WTC11 (cell line): ENCODE data around the gene DUSP11. TPM values are rescaled to one million over a fixed set of nuclear protein-coding genes. Genes with fewer than 3 reads are reported as not detected.
"Not testable (repeated sequence)": the region's sequence is repeated elsewhere in the genome, so short reads cannot be mapped to it uniquely, and the experiment has no call there.

ENCODE experiments used
- ATAC-seq: fragments of 200-7000 bp; cut with Tn5 transposase; 2 replicates; pipeline ENCODE4 v1.10.0; 2021; ENCODE audit warnings: mild to moderate bottlenecking, moderate library complexity
- CTCF ChIA-PET: fragments of 300-600 bp; sonication (Branson Sonifier 250); formaldehyde crosslinking; loops from one replicate; lab custom pipeline; 2021; ENCODE audit warnings: antibody characterized with exemption; lab: Charles Lee
- POLR2A ChIA-PET: fragments of 350-600 bp; sonication (Branson Sonifier 250); formaldehyde crosslinking; loops from one replicate; lab custom pipeline; 2021; ENCODE audit warnings: antibody characterized with exemption; lab: Charles Lee
- DNase-seq: peaks from one replicate; pipeline ENCODE4 v3.0.0; 2021; ENCODE audit warnings: low spot score
- H3K27ac Mint-ChIP-seq: 2 replicates; pipeline ENCODE4 v1.8.0; 2021; ENCODE audit warnings: mixed read lengths
- H3K27me3 Mint-ChIP-seq: 2 replicates; pipeline ENCODE4 v1.8.0; 2021; ENCODE audit warnings: low read depth, mild to moderate bottlenecking, moderate library complexity, mixed read lengths
- H3K36me3 Mint-ChIP-seq: 2 replicates; pipeline ENCODE4 v1.8.0; 2021; ENCODE audit warnings: mixed read lengths
- H3K4me1 Mint-ChIP-seq: 2 replicates; pipeline ENCODE4 v1.8.0; 2022; ENCODE audit warnings: mixed read lengths
- H3K4me3 Mint-ChIP-seq: 2 replicates; pipeline ENCODE4 v1.8.0; 2021; ENCODE audit warnings: mild to moderate bottlenecking, moderate library complexity, mixed read lengths
- H3K9me3 Mint-ChIP-seq: 2 replicates; pipeline ENCODE4 v1.8.0; 2021; ENCODE audit warnings: mixed read lengths
- CDX4 ChIP-seq: fragments of 250-450 bp; sonication (Bioruptor Pico); IDR thresholded peaks from 2 replicates; pipeline ENCODE4 v1.9.0; 2021; ENCODE audit warnings: moderate library complexity, mild to moderate bottlenecking, inconsistent platforms, borderline replicate concordance
- CREM ChIP-seq: sonication (generic); formaldehyde crosslinking; IDR thresholded peaks from 2 replicates; pipeline ENCODE4 v1.8.1; 2022; ENCODE audit warnings: mild to moderate bottlenecking, missing genetic modification reagents, moderate library complexity
- E2F1 ChIP-seq: sonication (generic); formaldehyde crosslinking; IDR thresholded peaks from 2 replicates; pipeline ENCODE4 v1.8.0; 2022; ENCODE audit warnings: mild to moderate bottlenecking, missing genetic modification reagents
- E2F4 ChIP-seq: sonication (generic); formaldehyde crosslinking; IDR thresholded peaks from 2 replicates; pipeline ENCODE4 v1.8.1; 2022; ENCODE audit warnings: low read depth, mild to moderate bottlenecking, moderate library complexity, missing genetic modification reagents, borderline replicate concordance
- ERG ChIP-seq: fragments of 250-450 bp; sonication (Bioruptor Pico); IDR thresholded peaks from 2 replicates; pipeline ENCODE4 v1.8.0; 2021; ENCODE audit warnings: mild to moderate bottlenecking
- FOXK1 ChIP-seq: sonication (generic); formaldehyde crosslinking; IDR thresholded peaks from 2 replicates; pipeline ENCODE4 v1.8.0; 2022; ENCODE audit warnings: mild to moderate bottlenecking, moderate library complexity, missing genetic modification reagents
- FOXP1 ChIP-seq: sonication (generic); formaldehyde crosslinking; IDR thresholded peaks from 2 replicates; pipeline ENCODE4 v1.8.0; 2022; ENCODE audit warnings: missing genetic modification reagents, mild to moderate bottlenecking, moderate library complexity, borderline replicate concordance
- FOXP4 ChIP-seq: sonication (generic); formaldehyde crosslinking; IDR thresholded peaks from 2 replicates; pipeline ENCODE4 v1.8.0; 2022; ENCODE audit warnings: mild to moderate bottlenecking, missing genetic modification reagents
- GABPB1 ChIP-seq: sonication (generic); formaldehyde crosslinking; IDR thresholded peaks from 2 replicates; pipeline ENCODE4 v1.8.1; 2023; ENCODE audit warnings: mild to moderate bottlenecking, missing genetic modification reagents
- KAT7 ChIP-seq: sonication (generic); formaldehyde crosslinking; IDR thresholded peaks from 2 replicates; pipeline ENCODE4 v1.8.1; 2023; ENCODE audit warnings: missing genetic modification reagents, mild to moderate bottlenecking, borderline replicate concordance
- PRRX2 ChIP-seq: fragments of 250-450 bp; sonication (Bioruptor Pico); IDR thresholded peaks from 2 replicates; pipeline ENCODE4 v1.8.0; 2021; ENCODE audit warnings: mild to moderate bottlenecking
- SMAD3 ChIP-seq: sonication (generic); formaldehyde crosslinking; IDR thresholded peaks from 2 replicates; pipeline ENCODE4 v1.8.0; 2022; ENCODE audit warnings: missing genetic modification reagents, mild to moderate bottlenecking, borderline replicate concordance
- STAT6 ChIP-seq: sonication (generic); formaldehyde crosslinking; conservative IDR thresholded peaks from 2 replicates; pipeline ENCODE4 v1.8.1; 2023; ENCODE audit warnings: mild to moderate bottlenecking, low read depth, missing genetic modification reagents, moderate library complexity
- USF2 ChIP-seq: sonication (generic); formaldehyde crosslinking; IDR thresholded peaks from 2 replicates; pipeline ENCODE4 v1.8.1; 2023; ENCODE audit warnings: mild to moderate bottlenecking, missing genetic modification reagents, moderate library complexity
- ZNF121 ChIP-seq: sonication (generic); formaldehyde crosslinking; IDR thresholded peaks from 2 replicates; pipeline ENCODE4 v1.8.0; 2023; ENCODE audit warnings: missing genetic modification reagents
- ZNF423 ChIP-seq: fragments of 250-450 bp; sonication (Bioruptor Pico); IDR thresholded peaks from 2 replicates; pipeline ENCODE4 v2.1.2; 2022; ENCODE audit warnings: mild to moderate bottlenecking, moderate library complexity
- total RNA-seq: library from RNA; stranded (reverse); gene quantifications from 3 replicates; pipeline ENCODE4 v1.2.3, GENCODE V29; 2021

The DUSP11 gene
- total RNA-seq, 1 experiment from 2014 or later = 16.8 TPM

GRCh38 chr2:73717695-73718094 is 62.2 kb downstream of the DUSP11 start:
- ATAC-seq, H3K36me3 Mint-ChIP-seq, CTCF ChIA-PET, DNase-seq, H3K4me1 Mint-ChIP-seq, POLR2A ChIA-PET, H3K4me3 Mint-ChIP-seq, H3K27ac Mint-ChIP-seq: not testable (repeated sequence)
- peaks cover 33% of the 10 kb centered on the region for H3K9me3 Mint-ChIP-seq
- peaks cover 66% of the 10 kb centered on the region for H3K27me3 Mint-ChIP-seq

- Mint-ChIP-seq H3K4me3 (no peak overlapping the region), H3K9me3 (peaks cover 29% of the 10 kb centered on the region), H3K4me1 (no peaks in the 10 kb centered on the region), H3K27me3 (peaks cover 67% of the 10 kb centered on the region), H3K27ac (no peak overlapping the region), H3K36me3 (no peaks in the 10 kb centered on the region; the same call in 1 of the 2 replicates)
- TF ChIP-seq FOXP1 (CRISPR knock-in tag) (no peak), ERG (CRISPR knock-in tag) (no peak), CDX4 (CRISPR knock-in tag) (no peak), E2F4 (no peak), FOXK1 (CRISPR knock-in tag) (no peak), E2F1 (CRISPR knock-in tag) (no peak), CREM (no peak)
- CTCF ChIA-PET = no interaction called here
- DNase-seq = no peak
- POLR2A ChIA-PET = no interaction called here
- no peak for ATAC-seq
Observed at GRCh38 chr2:73717251-73717606, 62.7 kb downstream of the DUSP11 start.

- H3K36me3 Mint-ChIP-seq = no peaks in the 10 kb centered on the region; the same call in 1 of the 2 replicates
- peaks cover 69% of the 10 kb centered on the region for H3K27me3 Mint-ChIP-seq
- TF ChIP-seq CREM = no peak
- no peak for TF ChIP-seq ZNF121 (CRISPR knock-in tag)
- no peak for TF ChIP-seq SMAD3 (CRISPR knock-in tag)
- H3K9me3 Mint-ChIP-seq = peaks cover 26% of the 10 kb centered on the region
- DNase-seq (no peak), ATAC-seq (no peak)
- POLR2A ChIA-PET = no interaction called here
- H3K27ac Mint-ChIP-seq = no peak overlapping the region
- H3K4me3 Mint-ChIP-seq = no peak overlapping the region
- H3K4me1 Mint-ChIP-seq = no peaks in the 10 kb centered on the region
- CTCF ChIA-PET = no interaction called here
Observed at GRCh38 chr2:73716543-73717250, 63.2 kb downstream of the DUSP11 start.

GRCh38 chr2:73714091-73714490 is 65.8 kb downstream of the DUSP11 start:
- H3K9me3 Mint-ChIP-seq = peaks cover 25% of the 10 kb centered on the region
- H3K36me3 Mint-ChIP-seq = no peaks in the 10 kb centered on the region
- ATAC-seq = no peak
- ChIA-PET CTCF (no interaction called here), POLR2A (no interaction called here)
- no peaks in the 10 kb centered on the region for H3K4me1 Mint-ChIP-seq
- H3K27me3 Mint-ChIP-seq = peaks cover 75% of the 10 kb centered on the region
- DNase-seq = no peak
- no peak overlapping the region for H3K4me3 Mint-ChIP-seq
- no peak overlapping the region for H3K27ac Mint-ChIP-seq
- no peak for TF ChIP-seq STAT6 (CRISPR knock-in tag)
- TF ChIP-seq ZNF423 (CRISPR knock-in tag) = no peak
- no peak for TF ChIP-seq PRRX2
- no peak for TF ChIP-seq USF2
- no peak for TF ChIP-seq KAT7 (CRISPR knock-in tag)
- no peak for TF ChIP-seq FOXP4 (CRISPR knock-in tag)
- no peak for TF ChIP-seq GABPB1 (CRISPR knock-in tag)
